GM18526 (cell line): Measurements from ENCODE around the gene TMEM43.

Experiments used
- POLR2A ChIP-seq: IDR thresholded peaks from 3 replicates; pipeline ENCODE4 v1.6.1; 2011; ENCODE audit not compliant: insufficient read length; ENCODE audit errors: extremely low read depth

TMEM43 gene, protein sequence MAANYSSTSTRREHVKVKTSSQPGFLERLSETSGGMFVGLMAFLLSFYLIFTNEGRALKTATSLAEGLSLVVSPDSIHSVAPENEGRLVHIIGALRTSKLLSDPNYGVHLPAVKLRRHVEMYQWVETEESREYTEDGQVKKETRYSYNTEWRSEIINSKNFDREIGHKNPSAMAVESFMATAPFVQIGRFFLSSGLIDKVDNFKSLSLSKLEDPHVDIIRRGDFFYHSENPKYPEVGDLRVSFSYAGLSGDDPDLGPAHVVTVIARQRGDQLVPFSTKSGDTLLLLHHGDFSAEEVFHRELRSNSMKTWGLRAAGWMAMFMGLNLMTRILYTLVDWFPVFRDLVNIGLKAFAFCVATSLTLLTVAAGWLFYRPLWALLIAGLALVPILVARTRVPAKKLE

DNA sequence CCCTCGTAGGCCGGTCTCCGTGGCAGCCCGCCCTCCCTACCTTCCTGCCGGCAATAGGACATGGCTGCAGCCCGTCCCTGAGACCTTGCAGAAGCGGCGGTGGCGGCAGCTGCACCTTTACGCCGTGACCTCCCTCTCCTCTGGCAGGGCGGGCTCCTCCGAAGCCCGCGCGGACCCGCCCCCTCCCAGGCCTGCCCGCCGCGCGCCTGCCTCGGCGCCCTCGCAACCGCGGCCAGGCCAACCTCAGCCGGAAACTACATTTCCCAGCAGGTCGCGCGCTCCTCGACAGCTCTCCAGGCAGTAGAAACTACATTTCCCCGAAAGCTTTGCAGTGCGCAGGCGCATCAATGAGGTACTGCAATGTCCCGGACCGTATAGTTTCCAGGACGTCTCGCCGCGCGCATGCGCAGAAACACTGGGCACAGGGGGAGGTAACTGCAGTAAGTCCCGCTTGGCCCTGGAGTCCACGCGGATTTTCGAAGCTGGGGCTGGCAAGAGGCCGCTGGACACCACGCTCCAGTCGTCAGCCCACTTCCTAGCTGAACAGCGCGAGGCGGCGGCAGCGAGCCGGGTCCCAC, at the start of gene TMEM43, which contains the start of gene CHCHD4:
TMEM43 (plus strand) TSS at position 438 of the 578 bp plus-strand sequence. CDS start 142 bp downstream, outside the sequence.
CHCHD4 (minus strand) TSS at position 256 of the 578 bp plus-strand sequence; CDS start at position 62, 194 bp downstream.
- peak; percentile 47 for TF ChIP-seq POLR2A

DNA sequence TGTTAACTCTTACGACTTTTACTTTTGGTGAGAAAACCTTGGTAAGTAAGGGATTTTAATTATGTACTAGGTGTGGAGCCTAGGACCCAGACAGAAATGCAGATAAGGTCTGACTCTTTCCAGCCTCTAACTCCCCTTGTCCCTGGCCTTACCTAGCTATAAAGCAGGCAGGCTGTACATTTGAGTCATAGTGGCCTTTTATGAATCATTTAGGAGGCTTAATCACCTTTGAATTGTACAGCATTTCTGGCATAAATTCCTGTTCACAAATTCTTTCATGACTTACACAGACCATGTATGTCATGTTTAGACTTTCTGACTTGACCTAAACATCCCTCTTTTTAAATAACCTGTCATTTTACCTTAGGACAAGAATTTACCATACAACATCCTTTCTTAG, 47.5 kb upstream of the TMEM43 start:
- no peak for TF ChIP-seq POLR2A

DNA sequence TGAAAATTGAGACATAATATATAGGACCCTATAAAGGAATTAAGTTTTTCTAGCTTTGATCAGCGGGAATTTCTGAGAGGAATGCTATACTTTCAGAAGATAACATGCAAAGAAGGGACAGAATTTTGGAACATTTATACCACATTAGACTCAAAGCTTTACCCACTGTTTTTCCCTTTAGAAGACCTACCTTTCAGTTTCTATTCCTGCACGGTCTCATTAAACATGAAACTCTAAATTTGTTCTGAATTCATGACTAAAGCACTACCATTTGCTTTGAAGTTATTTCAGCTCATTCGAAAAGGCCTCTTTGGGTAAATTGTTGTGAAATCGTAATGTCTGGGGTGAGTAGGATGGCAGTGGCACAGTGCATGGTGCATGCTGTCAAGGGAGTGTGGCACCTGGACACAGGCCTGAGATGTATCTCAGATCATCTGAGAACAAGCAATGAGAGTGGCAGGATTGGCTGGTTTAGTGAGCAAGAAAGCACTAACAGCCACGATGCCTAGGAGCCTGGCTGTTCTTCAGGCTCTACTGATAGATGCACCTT, 42.7 kb upstream of the TMEM43 start:
- no peak for TF ChIP-seq POLR2A

DNA sequence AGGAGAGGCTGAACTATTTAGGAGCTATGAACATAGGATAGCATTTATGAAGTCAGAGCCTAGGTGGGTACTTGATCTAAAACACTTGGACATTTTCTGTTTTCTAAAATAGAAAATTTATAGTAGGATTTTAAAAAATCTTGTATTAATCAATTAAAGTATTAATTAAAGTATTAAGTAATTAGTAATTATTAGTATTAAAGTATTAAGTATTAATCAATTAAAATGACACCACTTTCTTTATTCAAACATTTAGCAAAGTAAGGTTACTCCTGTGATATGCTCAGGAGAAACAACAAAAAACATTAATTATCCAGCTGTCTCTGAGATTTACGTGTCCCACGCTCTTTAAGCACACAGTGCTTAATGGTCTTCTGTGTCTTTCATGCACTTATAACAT, 32.4 kb upstream of the TMEM43 start:
- TF ChIP-seq POLR2A = no peak

DNA sequence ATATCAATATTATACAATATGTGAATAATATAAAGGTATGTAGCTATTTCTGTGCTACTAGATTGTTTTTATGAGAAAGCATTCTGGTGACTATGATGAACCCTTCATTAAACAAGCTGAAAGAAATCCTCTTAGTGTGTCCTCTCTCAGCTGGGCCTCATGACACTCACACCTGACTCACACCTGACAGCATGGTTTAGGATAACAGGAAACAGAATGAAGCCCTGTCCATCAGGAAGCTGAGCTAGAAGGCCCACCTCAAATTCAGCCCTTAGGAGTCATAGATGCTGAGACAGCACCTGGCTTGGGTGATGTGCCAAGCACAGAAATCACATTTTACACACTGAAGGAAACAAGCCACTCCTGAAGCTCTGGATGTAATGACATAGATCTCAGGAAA, 31.0 kb upstream of the TMEM43 start:
- no peak for TF ChIP-seq POLR2A

DNA sequence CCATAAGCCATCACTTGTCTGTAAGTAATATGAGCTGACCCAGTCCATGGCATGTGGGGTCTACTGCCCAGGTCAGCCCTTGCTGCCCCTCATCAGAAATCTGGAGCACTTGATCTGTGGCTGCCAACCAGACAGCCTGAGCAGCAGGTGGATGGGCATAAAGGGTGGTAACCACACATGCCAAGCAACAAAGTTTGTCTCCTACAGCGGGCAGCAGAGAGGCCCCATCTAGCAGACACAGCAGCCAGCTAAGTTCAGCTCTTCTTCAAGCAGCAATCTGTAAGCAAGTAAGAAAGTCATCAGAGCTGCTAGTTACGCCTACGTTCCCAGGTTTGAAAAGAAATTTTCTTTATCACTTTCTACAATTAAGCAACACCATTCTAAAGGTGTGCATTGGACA, 28.1 kb upstream of the TMEM43 start:
- TF ChIP-seq POLR2A = no peak

DNA sequence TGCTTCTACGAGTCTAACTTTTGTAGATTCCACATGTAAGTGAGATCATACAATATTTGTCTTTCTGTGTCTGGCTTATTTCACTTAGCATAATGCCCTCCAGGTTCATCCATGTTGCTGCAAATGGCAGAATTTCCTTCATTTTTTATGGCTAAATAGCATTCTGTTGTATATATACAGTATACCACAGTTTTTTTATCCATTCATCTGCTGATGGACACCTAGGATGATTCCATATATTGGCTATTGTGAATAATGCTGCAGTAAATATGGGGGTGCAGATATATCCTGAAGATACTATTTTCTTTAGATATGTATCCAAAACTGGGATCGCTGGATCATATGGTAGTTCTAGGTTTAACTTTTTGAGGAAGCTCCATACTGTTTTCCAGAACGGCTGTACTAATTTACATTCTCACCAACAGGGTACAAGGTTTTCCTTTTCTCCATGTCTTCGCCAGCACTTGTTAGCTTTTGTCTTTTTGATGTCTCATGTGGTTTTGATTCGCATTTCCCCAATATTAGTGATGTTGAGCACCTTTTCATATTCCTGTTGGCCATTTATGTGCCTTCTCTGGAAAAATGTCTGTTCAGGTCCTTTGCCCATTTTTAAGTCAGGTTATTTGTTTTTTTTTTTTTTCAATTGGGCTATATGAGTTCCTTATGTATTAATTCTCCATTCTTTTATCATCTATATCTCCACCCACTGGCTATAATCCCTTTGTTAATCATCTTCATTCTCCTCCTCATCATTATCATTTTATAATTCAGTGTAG, 27.0 kb upstream of the TMEM43 start:
- TF ChIP-seq POLR2A = no peak

DNA sequence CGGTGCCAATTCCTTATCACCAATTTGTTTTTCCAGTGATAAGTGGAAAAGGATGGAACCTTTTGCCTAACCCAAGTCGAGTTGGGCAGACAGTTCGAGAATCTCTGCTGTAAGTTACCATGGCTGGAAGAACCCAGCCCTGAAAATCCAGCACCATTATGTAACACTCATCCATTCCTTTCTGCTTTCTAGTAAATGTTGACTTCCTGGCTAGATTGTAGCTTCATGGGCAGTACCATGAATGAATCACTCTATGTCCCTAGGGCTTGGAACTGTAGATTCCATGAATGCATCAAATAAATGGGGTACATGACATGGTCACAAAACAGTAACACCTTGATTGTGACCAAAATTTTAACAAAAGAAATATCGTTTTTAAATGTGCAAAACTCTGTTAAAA, 14.2 kb upstream of the TMEM43 start:
- TF ChIP-seq POLR2A = no peak

DNA sequence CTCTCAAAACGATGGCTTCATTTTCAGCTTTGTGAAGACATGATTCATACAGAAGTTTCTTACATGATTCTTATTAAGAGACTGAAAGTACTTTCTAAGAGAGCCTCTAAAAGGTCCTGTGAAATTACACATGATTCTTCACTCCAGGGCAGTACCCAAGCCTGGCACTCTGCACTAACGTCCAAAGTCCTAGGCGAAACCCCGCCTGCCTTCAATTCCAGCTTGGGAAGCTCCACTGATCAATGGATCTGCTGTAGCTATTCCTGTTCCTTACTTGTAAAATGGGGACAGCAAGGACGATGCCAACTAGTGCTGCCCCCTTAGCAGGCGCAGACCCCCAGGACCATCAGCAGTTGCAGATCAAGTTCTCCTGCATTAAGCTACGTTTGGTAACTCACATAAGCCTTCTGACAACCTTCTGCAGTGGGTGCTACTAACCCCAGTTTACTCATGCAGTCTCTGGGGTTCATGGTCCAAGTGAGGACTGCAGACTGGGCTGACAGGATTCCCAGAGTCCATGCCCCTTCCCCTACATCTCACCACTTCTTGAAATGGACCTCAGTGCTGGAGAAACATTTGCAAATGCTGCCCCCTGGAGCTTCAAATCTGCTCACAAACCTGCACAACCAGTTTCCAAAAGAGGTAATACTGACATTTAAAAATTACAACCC, 10.8 kb upstream of the TMEM43 start:
- no peak for TF ChIP-seq POLR2A

DNA sequence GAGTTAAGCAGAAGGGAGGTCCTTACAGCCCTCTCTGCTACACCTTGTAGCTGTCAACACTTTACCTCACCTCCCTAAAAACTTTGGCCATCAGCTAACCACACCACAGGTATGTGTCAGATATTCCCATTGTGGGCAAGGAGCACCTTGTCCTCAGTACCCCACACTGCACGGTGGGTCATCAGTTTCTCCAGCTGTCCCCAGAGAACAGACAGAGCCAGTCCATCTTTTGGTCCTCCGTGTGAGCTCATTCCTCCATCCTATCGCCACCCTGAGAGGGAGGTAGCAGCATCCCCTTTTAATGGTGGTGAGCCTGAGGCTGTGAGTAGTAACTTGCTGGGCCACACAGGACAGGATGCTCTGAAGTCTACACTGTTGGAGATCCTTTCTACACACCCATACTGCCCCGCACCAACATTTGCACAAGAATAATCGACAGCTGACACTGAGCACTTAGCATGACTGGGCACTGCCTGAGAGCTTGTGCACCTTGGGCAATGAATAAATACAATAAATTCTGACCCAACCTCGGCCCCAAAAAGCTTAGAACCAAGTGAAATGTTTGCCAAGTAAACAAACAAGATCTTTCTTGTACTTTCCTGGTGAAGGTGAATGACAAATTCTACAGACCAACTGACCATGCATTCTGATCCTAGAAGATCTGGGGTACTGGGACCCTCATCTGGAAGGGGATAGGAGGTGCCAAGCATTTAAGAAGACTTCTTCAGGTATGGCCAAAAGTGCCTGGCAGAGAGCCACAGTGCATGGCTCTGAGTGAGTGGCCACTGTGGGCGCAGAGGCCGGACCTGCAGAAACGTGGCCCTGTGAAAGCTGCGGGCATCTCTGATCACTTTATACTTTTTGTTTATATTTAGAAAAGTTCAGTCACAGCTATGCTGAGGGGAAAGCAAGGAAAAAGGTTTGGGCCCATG, 7.1 kb upstream of the TMEM43 start:
- no peak for TF ChIP-seq POLR2A

DNA sequence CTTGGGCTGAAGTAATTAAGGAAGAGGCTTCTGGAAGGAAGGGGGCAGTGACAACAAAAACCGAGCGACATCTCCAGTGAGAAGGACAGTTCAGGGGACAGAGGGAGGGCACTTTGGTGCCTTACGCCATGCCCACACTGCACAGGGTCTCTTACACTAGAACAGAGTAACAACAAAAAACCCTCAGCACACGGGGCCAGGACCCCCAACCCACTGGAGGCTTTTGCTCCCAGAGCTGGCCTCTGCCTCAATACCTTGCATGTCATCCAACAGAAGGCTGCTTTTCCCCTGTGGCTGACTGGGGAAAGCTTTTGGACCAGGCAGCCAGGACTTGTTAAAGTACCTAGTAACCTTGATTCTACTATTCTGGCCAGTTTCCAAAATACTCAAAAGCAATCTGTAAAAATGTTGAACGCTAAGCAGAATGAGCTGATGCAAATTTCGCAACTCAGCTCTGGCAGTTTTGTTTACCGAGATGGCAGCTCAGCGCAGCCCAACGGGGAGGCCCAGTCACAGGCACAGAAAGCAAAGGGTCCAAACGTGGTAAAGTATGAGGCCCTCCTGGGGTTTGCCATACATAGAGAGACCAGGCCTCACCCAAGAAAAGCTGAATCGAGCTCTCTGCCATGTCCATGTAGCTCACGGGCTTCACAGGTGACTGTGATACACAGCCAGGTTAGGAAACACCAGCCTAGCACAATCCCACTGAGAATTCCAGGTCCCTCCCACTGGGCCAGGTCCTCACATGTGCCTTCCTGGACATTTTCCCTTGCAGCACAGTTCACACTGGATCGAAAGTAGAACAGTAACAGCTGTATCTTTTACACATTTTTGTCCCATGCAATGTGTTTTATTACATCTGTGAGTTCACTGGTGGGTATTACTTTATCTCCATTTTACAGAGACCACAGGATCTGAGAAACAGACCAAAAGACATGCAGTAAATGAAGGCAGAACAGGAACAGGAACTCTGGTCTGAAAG, 6.2 kb upstream of the TMEM43 start:
- no peak for TF ChIP-seq POLR2A

DNA sequence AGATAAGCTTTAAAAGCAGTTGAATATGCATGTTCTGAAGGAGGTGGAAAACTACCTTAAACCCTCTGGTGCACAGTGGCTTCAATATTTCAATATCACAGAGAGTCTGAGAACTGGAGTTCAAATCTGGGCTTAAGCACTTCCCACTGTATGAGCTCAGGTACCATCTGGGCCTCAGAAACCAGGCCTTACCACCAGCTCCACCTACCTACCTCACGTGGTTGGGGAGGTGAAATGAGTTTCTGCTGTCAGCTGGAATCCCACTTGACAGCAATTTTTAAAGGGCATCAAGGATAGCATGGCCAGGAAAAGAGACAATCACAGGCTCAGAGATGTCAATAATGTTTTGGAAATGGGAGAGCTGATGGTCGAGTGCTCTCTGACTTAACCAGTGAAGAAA, 5.2 kb upstream of the TMEM43 start:
- no peak for TF ChIP-seq POLR2A
